ENCODE results near the gene PLXNB1.
"Not testable (repeated sequence)": the region's sequence is repeated elsewhere in the genome, so short reads cannot be mapped to it uniquely, and the experiment has no call there.

Gene PLXNB1, protein sequence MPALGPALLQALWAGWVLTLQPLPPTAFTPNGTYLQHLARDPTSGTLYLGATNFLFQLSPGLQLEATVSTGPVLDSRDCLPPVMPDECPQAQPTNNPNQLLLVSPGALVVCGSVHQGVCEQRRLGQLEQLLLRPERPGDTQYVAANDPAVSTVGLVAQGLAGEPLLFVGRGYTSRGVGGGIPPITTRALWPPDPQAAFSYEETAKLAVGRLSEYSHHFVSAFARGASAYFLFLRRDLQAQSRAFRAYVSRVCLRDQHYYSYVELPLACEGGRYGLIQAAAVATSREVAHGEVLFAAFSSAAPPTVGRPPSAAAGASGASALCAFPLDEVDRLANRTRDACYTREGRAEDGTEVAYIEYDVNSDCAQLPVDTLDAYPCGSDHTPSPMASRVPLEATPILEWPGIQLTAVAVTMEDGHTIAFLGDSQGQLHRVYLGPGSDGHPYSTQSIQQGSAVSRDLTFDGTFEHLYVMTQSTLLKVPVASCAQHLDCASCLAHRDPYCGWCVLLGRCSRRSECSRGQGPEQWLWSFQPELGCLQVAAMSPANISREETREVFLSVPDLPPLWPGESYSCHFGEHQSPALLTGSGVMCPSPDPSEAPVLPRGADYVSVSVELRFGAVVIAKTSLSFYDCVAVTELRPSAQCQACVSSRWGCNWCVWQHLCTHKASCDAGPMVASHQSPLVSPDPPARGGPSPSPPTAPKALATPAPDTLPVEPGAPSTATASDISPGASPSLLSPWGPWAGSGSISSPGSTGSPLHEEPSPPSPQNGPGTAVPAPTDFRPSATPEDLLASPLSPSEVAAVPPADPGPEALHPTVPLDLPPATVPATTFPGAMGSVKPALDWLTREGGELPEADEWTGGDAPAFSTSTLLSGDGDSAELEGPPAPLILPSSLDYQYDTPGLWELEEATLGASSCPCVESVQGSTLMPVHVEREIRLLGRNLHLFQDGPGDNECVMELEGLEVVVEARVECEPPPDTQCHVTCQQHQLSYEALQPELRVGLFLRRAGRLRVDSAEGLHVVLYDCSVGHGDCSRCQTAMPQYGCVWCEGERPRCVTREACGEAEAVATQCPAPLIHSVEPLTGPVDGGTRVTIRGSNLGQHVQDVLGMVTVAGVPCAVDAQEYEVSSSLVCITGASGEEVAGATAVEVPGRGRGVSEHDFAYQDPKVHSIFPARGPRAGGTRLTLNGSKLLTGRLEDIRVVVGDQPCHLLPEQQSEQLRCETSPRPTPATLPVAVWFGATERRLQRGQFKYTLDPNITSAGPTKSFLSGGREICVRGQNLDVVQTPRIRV (N-terminal part only)

GRCh38 chr3:48429960-48430707 lies at the start of gene PLXNB1:
Gene PLXNB1, minus strand, starts transcription at chr3:48430086. Its CDS starts 5,475 bp downstream, at chr3:48424611.
- no peak for DNase-seq

GRCh38 chr3:48478626-48479555 lies 49.0 kb upstream of the PLXNB1 start:
- DNase-seq = peak in 1 of 2 donors; percentile 33

GRCh38 chr3:48477959-48478520 lies 48.2 kb upstream of the PLXNB1 start:
- no peak for DNase-seq

DNA sequence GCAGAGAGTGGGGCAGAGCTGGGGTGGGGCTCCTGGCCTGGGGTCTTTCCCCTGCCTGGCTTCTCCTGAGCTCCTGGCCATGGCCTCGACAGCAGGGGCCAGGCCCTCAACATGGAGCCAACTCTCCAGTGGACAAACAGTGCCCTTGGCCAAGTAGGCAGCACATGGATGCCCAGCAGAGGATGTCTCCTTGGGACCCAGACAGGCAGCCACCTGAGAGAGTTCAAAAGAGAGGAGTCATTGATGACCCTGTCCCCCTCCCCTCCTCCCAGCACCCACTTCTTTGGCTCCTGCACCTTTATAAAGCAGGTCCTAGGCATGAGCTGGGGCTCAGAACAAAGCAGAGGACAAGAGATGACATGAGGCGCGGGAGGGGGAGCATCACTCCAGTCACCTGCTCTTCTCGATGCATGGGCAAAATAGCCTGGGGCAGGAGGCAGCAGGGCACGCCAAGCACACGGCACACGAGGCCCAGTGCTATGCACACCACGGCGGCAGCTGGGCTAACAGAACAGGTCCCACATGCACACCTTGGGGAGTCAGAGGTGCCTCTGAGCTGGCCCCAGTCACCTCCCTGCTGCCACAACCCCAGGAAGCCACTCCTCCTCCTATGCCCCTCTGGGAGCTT lies 46.7 kb upstream of the PLXNB1 start:
- DNase-seq = no peak

GRCh38 chr3:48475188-48475587 lies 45.3 kb upstream of the PLXNB1 start:
- no peak for DNase-seq

- DNase-seq = no peak
Measured at GRCh38 chr3:48474619-48475018, 44.7 kb upstream of the PLXNB1 start.

DNA sequence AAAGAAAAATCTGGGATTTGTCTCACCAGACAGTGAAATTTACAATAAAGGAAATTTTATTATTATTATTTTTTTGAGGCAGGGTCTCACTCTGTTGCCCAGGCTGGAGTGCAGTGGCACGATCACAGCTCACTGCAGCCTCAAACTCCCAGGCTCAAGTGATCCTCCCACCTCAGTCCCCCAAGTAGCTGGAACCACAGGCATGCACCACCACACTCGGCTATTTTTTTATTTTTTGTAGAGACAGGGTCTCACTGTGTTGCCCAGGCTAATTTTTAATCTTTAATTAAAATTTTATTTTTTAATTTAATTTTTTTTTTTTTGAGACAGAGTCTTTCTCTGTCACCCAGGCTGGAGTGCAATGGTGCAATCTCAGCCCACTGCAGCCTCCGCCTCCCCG lies 44.1 kb upstream of the PLXNB1 start:
- DNase-seq = not testable (repeated sequence)

- DNase-seq = no peak
Measured at GRCh38 chr3:48473617-48473952, 43.7 kb upstream of the PLXNB1 start.

GRCh38 chr3:48472923-48473616 lies 43.2 kb upstream of the PLXNB1 start:
- DNase-seq = peak; percentile 88 to 90

- DNase-seq = no peak
Measured at GRCh38 chr3:48472673-48472922, 42.7 kb upstream of the PLXNB1 start.

DNA sequence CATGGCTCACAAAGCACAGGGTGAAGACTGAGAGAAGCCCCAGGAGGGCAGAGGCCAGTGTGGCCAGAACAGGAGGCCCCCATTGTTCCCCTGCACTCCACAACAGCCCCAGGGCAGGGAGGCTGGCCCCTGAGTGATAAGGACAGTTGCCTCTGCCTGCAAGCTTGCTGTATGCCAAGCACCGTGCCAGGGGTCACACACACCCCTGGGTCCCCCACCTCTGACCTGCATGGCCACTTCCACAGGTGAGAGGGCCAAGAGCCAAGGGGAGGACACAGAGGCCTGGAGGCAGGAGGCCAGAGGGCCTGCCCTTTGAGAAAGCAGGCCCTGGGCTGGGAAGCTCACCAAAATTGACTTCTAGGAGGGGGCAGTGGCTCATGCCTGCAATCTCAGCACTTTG lies 40.4 kb upstream of the PLXNB1 start:
- DNase-seq = no peak

- no peak for DNase-seq
Measured at GRCh38 chr3:48469046-48469915, 39.4 kb upstream of the PLXNB1 start.

- DNase-seq = no peak
Measured at GRCh38 chr3:48468329-48468731, 38.4 kb upstream of the PLXNB1 start.

- DNase-seq = no peak
Measured at GRCh38 chr3:48467473-48468267, 37.8 kb upstream of the PLXNB1 start.

- no peak for DNase-seq
Measured at GRCh38 chr3:48467110-48467454, 37.2 kb upstream of the PLXNB1 start.

DNA sequence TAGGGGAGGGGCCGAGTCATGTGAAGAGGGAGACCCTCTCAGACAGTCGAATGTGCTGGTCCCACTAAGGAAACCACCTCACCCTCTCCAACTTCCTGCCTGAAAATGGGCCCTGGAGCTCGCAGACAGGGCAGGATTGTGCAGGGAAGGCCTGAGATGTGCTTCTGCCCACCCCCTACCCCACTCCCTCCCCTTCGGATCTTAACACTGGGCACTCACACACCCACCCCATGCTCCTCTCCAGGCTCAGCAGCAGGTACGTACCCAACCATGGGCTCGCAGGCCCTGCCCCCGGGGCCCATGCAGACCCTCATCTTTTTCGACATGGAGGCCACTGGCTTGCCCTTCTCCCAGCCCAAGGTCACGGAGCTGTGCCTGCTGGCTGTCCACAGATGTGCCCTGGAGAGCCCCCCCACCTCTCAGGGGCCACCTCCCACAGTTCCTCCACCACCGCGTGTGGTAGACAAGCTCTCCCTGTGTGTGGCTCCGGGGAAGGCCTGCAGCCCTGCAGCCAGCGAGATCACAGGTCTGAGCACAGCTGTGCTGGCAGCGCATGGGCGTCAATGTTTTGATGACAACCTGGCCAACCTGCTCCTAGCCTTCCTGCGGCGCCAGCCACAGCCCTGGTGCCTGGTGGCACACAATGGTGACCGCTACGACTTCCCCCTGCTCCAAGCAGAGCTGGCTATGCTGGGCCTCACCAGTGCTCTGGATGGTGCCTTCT lies 36.7 kb upstream of the PLXNB1 start:
- DNase-seq = no peak

DNA sequence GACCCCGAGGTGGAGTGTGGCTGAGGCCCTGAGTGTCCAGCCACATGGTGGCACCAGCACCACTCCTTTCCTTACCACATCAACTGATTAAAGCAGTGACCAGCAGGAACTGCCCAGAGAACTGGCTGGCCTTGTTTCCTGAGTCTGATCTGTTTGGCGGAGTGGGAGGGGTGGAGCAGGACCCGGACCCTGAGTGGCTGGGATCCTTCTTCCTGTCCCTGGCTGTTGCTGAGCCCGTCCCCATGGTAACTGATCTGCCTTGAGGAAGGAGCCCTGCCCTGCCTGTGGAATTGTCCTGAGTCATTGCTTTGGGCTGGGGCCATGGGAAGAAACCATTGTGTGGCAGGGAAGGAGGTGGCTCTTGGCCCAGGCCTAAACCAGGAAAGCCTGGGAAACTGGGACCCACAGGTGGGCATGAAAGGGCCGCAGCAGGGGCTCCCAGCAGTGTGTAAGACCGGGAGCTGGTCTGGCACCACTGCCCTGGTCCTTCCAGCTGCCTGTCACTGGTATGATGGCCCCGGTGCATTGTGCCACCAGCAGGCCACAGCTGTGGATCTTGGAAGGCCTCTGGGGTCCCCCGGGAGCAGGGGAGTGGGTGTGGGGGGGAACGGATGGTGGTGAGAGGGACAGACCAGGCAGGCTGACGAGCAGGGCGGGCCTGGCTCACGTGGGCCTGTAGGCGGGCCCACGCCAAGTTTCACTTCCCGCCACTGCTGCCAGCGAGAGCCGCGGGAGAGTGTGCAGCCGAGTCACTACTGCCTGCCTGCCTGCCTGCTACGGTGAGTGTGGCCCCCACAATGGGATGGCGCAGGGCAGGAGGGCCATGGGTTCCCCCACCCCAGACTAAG lies 35.9 kb upstream of the PLXNB1 start:
- DNase-seq = peak; percentile 68 to 69
